DMS 273 treated with DMSO at 0.1 percent for 48 hours (cell line): Measurements from ENCODE around the gene MAMLD1.

Experiments used
- DNase-seq: peaks from one replicate; lab custom pipeline; 2025; lab: John Stamatoyannopoulos, UW

Gene MAMLD1

GRCh38 chrX:150459196-150459595 lies 96.1 kb downstream of the MAMLD1 start:
- DNase-seq, result no peak

- DNase-seq, result no peak
Measured at GRCh38 chrX:150460063-150460462, 96.9 kb downstream of the MAMLD1 start.

- DNase-seq, result no peak
Measured at GRCh38 chrX:150460781-150461180, 97.7 kb downstream of the MAMLD1 start.

- DNase-seq, result no peak
Measured at GRCh38 chrX:150463566-150463965, 100.4 kb downstream of the MAMLD1 start.

DNA sequence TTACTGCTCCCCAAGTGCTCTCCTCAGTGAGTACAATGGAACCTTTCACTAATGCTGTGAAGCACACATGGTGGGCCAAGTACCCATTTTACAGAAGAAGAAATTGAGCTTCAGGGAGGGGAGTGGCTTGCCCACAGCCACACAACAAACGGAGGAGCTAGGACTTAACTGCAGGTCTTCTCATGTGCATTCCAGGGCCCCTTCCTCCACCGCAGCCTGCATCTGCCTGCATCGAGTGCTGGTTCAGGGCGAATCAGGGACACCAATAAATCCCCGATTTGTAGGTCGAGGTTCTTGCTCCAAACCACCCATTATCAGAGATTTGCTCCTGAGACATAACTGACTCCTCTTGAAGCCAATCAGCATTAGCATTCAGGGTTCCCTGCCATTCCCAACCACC lies 100.9 kb downstream of the MAMLD1 start:
- DNase-seq, result no peak

DNA sequence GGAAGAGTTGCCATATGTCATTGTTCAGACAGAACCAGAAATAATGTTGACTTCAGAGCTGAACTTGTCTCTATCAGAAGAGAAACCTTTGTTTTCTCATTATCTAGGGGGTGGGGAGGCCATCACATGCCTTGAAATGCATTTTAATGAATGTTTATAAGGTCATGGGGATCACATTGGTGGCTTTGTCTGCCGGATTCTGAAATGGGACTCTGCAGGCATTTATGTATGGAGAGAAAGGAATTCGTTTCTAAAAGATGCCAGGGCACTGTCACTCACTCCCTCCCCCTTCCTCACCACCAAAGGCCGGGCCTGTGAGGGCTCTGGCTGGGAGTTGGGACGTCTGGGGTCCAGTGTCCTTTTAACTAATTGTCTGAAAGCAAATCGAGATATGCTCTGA lies 102.2 kb downstream of the MAMLD1 start:
- no peak for DNase-seq

- DNase-seq, result no peak
Measured at GRCh38 chrX:150465881-150466775, 103.0 kb downstream of the MAMLD1 start.

GRCh38 chrX:150472306-150472705 lies 109.2 kb downstream of the MAMLD1 start:
- no peak for DNase-seq

DNA sequence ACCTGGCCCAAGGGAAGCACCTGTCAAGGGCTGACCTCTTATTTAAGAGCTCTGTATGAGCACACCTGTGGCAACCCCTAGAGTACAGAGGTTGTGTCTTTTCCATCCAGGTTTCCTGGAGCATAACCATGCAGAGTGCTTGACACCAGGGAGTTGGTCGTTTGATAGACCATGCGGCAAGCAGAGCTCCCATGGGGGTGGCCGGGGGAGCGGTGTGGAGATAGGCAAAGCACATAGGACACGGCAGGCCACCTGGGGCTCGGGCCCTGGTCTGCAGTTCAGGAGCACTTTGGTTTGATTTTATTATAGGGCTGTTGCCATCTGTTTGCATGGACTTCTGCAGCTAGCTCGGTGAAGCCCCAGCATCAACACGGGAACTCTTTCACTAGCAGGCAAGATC lies 110.3 kb downstream of the MAMLD1 start:
- no peak for DNase-seq

- no peak for DNase-seq
Measured at GRCh38 chrX:150475461-150475860, 112.3 kb downstream of the MAMLD1 start.

- DNase-seq, result peak; percentile 71
Measured at GRCh38 chrX:150476164-150476699, 113.1 kb downstream of the MAMLD1 start.

- DNase-seq, result no peak
Measured at GRCh38 chrX:150477371-150477770, 114.3 kb downstream of the MAMLD1 start.

GRCh38 chrX:150478496-150479492 lies 115.7 kb downstream of the MAMLD1 start:
- no peak for DNase-seq

- DNase-seq, result no peak
Measured at GRCh38 chrX:150482537-150483206, 119.6 kb downstream of the MAMLD1 start.

DNA sequence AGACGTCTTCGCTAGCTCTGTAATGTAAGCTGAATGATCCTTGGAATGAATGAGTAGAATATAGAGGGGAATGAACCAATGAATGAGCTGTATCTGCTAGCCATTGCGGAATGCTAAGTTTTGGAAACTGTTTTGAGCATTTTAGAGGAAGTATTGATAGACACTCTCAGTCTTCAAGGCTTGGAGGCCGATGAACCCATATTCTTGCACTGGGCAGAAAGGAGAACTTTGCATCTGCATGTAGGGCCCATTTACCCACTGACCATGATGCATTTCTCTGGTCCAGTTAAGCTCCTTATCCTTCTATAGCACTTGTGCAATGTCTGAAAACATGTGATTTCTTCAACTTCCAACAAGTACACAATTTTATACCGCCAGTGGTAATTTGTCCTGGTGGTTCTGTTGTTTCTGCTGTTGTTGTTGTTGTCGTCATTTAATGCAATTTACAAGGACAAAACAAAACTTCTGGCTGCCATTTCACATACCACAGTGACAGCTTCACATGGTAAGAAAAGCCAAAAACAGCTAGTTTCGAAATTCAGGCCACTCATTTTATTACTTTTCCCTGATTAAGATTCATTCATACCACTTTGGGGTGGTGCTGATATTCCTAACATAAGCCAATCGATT lies 120.4 kb downstream of the MAMLD1 start:
- DNase-seq, result no peak

DNA sequence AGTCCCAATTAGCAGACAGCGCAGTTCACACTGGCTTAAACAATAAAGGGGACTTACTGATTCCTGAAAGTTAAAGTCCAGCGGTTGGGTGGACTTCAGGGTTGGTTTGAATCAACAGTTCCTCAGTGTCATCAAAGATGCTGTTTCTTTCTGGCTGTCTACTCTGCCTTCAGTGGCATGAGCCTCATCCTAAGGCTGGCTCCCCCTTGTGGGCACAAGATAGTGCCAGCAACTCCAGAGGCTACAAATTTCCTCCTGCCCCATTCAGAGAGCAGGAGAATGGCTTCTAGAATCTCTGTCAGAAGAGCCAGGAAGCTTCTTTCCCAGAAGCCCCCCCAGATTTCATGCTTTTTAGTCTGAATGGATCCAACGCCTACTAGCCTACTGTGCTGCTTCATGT lies 122.9 kb downstream of the MAMLD1 start:
- peak; percentile 22 for DNase-seq

DNA sequence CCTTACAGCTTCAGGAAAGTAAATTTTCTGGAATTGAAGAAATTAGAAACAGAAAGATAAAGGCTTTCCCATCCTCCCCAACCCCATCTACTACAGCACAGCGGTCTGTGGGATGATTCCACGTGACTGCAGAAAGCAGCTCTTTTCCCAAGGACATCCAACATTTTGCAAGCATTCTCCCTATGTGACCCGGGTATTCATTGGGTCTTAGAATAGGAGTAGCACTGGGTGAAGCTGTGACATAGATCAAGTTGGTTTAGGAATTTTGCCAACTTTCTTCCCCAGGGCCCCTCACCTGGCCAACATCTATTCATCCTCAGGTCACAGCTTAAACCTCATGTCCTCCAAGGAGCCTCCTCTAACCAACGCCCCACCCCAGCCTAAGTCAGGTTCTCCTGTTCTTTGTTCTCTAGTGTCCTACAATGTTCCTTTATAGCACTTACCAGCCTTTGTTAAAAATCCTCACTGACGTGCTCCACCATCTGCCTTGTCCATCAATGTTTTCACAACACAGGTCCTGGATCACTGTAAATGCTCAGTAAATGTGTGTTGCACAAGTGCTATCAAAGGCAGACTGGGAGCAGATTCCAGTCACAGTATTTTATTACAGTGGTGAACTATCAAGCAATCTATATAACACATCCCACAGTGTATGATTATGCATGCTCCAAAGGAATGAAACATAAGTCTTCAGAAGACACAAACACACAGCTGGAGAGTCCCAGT lies 124.4 kb downstream of the MAMLD1 start:
- no peak for DNase-seq

- DNase-seq, result no peak
Measured at GRCh38 chrX:150489359-150490015, 126.4 kb downstream of the MAMLD1 start.

GRCh38 chrX:150495496-150495895 lies 132.4 kb downstream of the MAMLD1 start:
- DNase-seq, result no peak

- DNase-seq, result no peak
Measured at GRCh38 chrX:150499240-150499639, 136.1 kb downstream of the MAMLD1 start.
